NCI-H82 (cell line): ENCODE measurements around the gene OR51A7.
"Not testable (repeated sequence)": the region's sequence is repeated elsewhere in the genome, so short reads cannot be mapped to it uniquely, and the experiment has no call there.

Experiments
- DNase-seq: peaks from one replicate; lab custom pipeline; 2025; lab: John Stamatoyannopoulos, UW

Gene OR51A7

DNA sequence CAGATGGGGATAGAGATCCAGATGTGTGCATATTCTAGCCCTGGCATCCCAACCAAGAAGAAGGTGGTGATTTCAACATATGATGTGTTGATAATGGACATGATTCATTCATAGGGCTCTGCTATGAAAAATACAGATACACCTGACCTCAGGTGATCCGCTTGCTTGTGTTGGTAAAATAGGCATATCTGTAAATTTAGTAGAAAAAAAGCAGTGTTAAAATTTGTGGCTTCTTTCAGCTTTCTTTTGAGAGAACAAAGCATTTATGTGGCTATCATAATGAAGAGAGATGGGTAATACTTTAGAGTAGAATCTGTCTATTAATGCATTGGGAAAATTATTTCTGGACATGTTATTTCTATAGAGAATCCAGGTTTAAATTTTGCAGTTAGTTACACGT, 52.0 kb downstream of the OR51A7 start, which contains the start of gene OR51A2:
Gene OR51A2, minus strand, starts transcription at position 101 of the 400 bp plus-strand sequence. Its CDS starts 0 bp downstream, at position 101.
- not testable (repeated sequence) for DNase-seq

DNA sequence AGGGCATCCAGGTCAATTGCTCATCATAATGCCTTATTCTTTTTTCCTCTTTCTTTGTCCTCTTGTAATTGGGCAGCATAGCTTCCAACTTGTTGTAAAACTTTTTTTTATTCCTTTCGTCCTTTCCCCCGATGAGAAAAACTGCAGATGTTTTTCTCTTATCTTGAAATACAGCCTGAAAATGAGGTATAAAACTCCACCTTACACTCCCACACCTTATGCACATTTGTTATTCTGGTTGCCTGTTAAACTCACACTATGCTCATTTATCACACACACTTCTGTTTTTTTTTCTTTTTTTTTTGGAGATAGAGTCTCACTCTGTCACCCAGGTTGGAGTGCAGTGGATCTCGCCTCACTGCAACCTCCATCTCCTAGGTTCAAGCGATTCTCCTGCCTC, 53.8 kb downstream of the OR51A7 start:
- DNase-seq: no peak
